DOHH2 (cell line): ENCODE results near the gene UFD1.

Experiments used
- H3F3A ChIP-seq: fragments of 200-600 bp; sonication (generic), shearing (Covaris generic); 2 replicates; pipeline ENCODE4 v1.6.0; 2016; ENCODE audit warnings: antibody characterized with exemption, mild to moderate bottlenecking; ENCODE audit not compliant: control insufficient read depth, insufficient read depth
- H3K27ac ChIP-seq: fragments of 200-600 bp; sonication (generic); 2 replicates; pipeline ENCODE4 v1.5.1; 2014; ENCODE audit warnings: low read depth, mild to moderate bottlenecking, low read length, moderate library complexity
- H3K27me3 ChIP-seq: fragments of 200-600 bp; sonication (generic); 2 replicates; pipeline ENCODE4 v1.6.1; 2014; ENCODE audit warnings: mild to moderate bottlenecking, low read length, mixed read lengths; ENCODE audit not compliant: control insufficient read depth
- H3K36me3 ChIP-seq: fragments of 200-600 bp; sonication (generic); 2 replicates; pipeline ENCODE4 v1.6.1; 2014; ENCODE audit warnings: mild to moderate bottlenecking, low read length, moderate library complexity, mixed read lengths; ENCODE audit not compliant: control insufficient read depth
- H3K4me1 ChIP-seq: fragments of 200-600 bp; sonication (generic); 2 replicates; pipeline ENCODE4 v1.6.1; 2014; ENCODE audit warnings: mild to moderate bottlenecking, low read length, mixed read lengths; ENCODE audit not compliant: control insufficient read depth
- H3K4me2 ChIP-seq: fragments of 200-600 bp; sonication (generic); 2 replicates; pipeline ENCODE4 v1.6.0; 2014; ENCODE audit warnings: mild to moderate bottlenecking, low read length, moderate library complexity
- H3K4me3 ChIP-seq: fragments of 200-600 bp; sonication (generic); 2 replicates; pipeline ENCODE4 v1.5.1; 2014; ENCODE audit warnings: mild to moderate bottlenecking, low read length, mixed read lengths
- H3K79me2 ChIP-seq: fragments of 200-600 bp; sonication (generic); 2 replicates; pipeline ENCODE4 v1.6.1; 2014; ENCODE audit warnings: mild to moderate bottlenecking, low read length, mixed read lengths; ENCODE audit not compliant: control insufficient read depth
- H3K9me2 ChIP-seq: fragments of 200-600 bp; sonication (generic); replicated peaks from 2 replicates; pipeline ENCODE4 v1.6.1; 2014; ENCODE audit warnings: mild to moderate bottlenecking, low read length, mixed read lengths; ENCODE audit not compliant: control insufficient read depth
- H3K9me3 ChIP-seq: fragments of 200-600 bp; sonication (generic); 2 replicates; pipeline ENCODE4 v1.6.1; 2014; ENCODE audit warnings: antibody characterized with exemption, low read length, mixed read lengths; ENCODE audit not compliant: control insufficient read depth, insufficient read depth
- H4K20me1 ChIP-seq: fragments of 200-600 bp; sonication (generic); 2 replicates; pipeline ENCODE4 v1.6.0; 2014; ENCODE audit warnings: low read depth, mild to moderate bottlenecking, antibody characterized with exemption, low read length, moderate library complexity; ENCODE audit not compliant: control insufficient read depth, insufficient read depth
- EZH2phosphoT487 ChIP-seq: fragments of 200-600 bp; sonication (generic); IDR thresholded peaks from 2 replicates; pipeline ENCODE4 v1.6.1; 2017; ENCODE audit warnings: borderline replicate concordance, mild to moderate bottlenecking, antibody characterized with exemption, low read length, moderate library complexity, mixed read lengths
- TF ChIP-seq, protein P1 (sequence below): fragments of 200-600 bp; sonication (generic); IDR thresholded peaks from one replicate; pipeline ENCODE4 v1.5.1; 2014; ENCODE audit warnings: antibody characterized with exemption, mild to moderate bottlenecking, low read depth, low read length; ENCODE audit not compliant: poor library complexity, severe bottlenecking

UFD1 gene

DNA sequence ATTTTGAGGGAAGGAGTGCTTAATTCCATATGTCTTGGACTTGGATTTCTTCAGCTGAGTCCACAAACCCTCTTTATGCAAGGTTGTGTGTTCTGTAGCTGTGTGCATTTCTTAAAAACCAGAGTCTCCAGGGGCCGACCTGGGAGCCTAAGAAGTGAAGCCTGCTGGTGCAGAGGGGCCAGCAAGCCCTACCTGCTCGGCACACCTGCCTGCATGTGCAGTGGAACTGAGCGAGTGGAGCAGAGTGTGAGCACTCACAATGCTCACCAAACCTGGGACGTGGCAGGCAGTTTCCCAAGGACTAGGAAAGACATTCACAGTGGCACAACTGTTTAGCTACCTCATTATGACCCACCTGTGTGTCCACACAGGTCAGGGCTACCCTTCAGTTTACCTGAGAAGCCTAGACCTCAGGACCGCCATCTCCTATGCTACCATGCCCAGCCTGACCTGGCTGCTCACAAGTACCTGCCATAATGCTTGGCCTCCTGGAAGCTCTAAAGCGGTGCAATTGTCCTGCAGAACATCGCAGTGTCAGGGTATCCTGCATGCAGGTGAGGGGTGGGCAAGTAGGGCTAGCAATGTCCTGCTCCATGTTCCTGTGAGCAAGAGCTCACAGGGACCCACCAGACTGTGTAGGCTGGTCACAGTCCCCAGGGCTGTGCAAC is 35.3 kb downstream of the UFD1 start:
- Histone ChIP-seq H3K27me3 (no peaks in the 10 kb centered on the region), H3K4me2 (no peak overlapping the region), H3K36me3 (peaks cover 51% of the 10 kb centered on the region), H3K9me2 (no peaks in the 10 kb centered on the region), H3F3A (0 out of 2 replicates have a peak, but pooled peaks cover 2% of the 10 kb centered on the region), H3K9me3 (no peaks in the 10 kb centered on the region), H3K4me3 (no peak overlapping the region), H4K20me1 (0 out of 2 replicates have a peak, but pooled peaks cover 12% of the 10 kb centered on the region), H3K79me2 (peaks cover 92% of the 10 kb centered on the region), H3K27ac (no peak overlapping the region), H3K4me1 (peaks cover 14% of the 10 kb centered on the region)
- TF ChIP-seq, protein P1, sequence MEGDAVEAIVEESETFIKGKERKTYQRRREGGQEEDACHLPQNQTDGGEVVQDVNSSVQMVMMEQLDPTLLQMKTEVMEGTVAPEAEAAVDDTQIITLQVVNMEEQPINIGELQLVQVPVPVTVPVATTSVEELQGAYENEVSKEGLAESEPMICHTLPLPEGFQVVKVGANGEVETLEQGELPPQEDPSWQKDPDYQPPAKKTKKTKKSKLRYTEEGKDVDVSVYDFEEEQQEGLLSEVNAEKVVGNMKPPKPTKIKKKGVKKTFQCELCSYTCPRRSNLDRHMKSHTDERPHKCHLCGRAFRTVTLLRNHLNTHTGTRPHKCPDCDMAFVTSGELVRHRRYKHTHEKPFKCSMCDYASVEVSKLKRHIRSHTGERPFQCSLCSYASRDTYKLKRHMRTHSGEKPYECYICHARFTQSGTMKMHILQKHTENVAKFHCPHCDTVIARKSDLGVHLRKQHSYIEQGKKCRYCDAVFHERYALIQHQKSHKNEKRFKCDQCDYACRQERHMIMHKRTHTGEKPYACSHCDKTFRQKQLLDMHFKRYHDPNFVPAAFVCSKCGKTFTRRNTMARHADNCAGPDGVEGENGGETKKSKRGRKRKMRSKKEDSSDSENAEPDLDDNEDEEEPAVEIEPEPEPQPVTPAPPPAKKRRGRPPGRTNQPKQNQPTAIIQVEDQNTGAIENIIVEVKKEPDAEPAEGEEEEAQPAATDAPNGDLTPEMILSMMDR = no peak
- no peak for TF ChIP-seq EZH2phosphoT487

DNA sequence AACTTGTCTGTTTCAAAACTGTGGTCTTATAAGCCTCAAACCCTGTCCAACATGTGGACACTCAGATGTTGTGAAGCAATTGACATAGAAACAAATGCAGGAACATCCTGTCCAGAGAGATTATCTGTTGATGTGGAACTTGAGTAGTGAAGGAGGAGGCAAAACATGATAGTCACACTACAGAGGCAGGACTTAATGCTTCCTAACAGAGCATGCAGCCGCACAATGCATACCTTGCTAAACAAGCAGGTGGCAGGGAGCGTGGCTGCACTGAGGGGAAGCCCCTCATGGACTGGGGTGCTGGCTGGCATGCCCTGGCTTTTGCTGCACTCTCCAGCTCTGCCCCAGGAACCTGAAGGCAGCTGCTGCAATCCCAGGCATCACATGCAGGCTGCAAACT is 36.8 kb downstream of the UFD1 start:
- Histone ChIP-seq H3K9me2 (no peaks in the 10 kb centered on the region), H3K27me3 (no peaks in the 10 kb centered on the region), H3K79me2 (peaks cover 79% of the 10 kb centered on the region), H3F3A (no peaks in the 10 kb centered on the region; the same call in 1 of the 2 replicates), H3K9me3 (no peaks in the 10 kb centered on the region), H3K36me3 (peaks cover 59% of the 10 kb centered on the region), H3K4me2 (no peak overlapping the region), H3K4me1 (peaks cover 7% of the 10 kb centered on the region), H3K27ac (no peak overlapping the region), H3K4me3 (no peak overlapping the region), H4K20me1 (0 out of 2 replicates have a peak, but pooled peaks cover 12% of the 10 kb centered on the region)
- TF ChIP-seq, protein P1 = no peak
- TF ChIP-seq EZH2phosphoT487 = no peak

DNA sequence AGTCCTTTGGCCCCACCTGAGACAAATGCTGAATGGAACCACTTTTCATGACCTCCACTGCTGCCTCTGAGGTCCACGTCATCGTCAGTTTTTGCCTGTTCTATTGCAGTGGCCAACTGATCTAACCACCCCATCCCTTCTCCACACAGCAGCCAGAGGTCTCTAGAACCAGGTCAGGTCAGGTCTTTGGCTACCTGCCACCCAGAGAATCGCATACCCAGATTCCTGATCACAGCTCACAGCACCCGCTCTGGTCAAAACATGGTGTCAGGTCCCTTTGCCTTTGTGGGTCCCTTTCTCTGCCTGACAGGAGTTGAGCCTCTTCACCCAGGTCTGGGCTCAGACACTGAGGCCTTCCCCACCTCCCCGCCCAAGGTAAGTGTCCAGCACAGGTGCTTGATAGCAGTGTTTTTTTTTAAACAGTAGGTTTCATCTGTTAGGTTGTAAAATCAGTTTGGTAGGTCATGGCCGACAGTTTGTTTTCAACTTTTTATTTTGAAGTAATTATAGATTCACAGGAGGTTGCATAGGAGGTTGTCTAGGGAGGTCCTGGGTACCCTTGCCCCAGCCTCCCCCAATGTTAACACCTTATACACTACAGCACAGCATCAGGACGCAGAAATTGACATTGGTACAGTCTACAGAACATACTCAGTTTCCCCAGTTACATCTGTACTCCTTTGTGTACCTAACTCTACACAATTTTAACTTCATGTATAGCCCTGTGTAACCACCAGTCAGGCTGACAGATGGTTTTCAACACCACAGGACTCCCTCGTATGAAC is 38.4 kb downstream of the UFD1 start:
- peaks cover 2% of the 10 kb centered on the region; the same call in 1 of the 2 replicates for H3F3A ChIP-seq
- no peaks in the 10 kb centered on the region for H3K27me3 ChIP-seq
- H3K4me1 ChIP-seq = peaks cover under 1% of the 10 kb centered on the region; the same call in 1 of the 2 replicates
- H3K27ac ChIP-seq = no peak overlapping the region
- 0 out of 2 replicates have a peak, but pooled peaks cover 6% of the 10 kb centered on the region for H4K20me1 ChIP-seq
- no peak overlapping the region for H3K4me2 ChIP-seq
- H3K79me2 ChIP-seq = peaks cover 67% of the 10 kb centered on the region
- TF ChIP-seq, protein P1 = no peak
- TF ChIP-seq EZH2phosphoT487 = no peak
- H3K36me3 ChIP-seq = peaks cover 63% of the 10 kb centered on the region
- H3K9me2 ChIP-seq = no peaks in the 10 kb centered on the region
- H3K9me3 ChIP-seq = no peaks in the 10 kb centered on the region
- no peak overlapping the region for H3K4me3 ChIP-seq
